Kidney epithelial cell (primary cell): ENCODE results near the gene UBE3C. TPM values are rescaled to one million over a fixed set of nuclear protein-coding genes. Genes with fewer than 3 reads are reported as not detected.

Source experiments
- DNase-seq: peaks from one replicate; pipeline ENCODE4 v3.0.0-alpha.2; 2010; ENCODE audit warnings: low read depth
- H3K27me3 ChIP-seq: 2 replicates; pipeline ENCODE4 v1.6.0; 2011; ENCODE audit warnings: low read length; ENCODE audit not compliant: control insufficient read depth, insufficient read depth
- H3K36me3 ChIP-seq: 2 replicates; pipeline ENCODE4 v1.5.1; 2011; ENCODE audit warnings: low read length; ENCODE audit not compliant: control insufficient read depth, insufficient read depth
- H3K4me3 ChIP-seq: 2 replicates; pipeline ENCODE4 v1.5.1; 2011; ENCODE audit warnings: low read depth, mild to moderate bottlenecking, control low read depth, low read length
- CTCF ChIP-seq: IDR thresholded peaks from 2 replicates; pipeline ENCODE4 v1.5.1; 2011; ENCODE audit warnings: mild to moderate bottlenecking, moderate library complexity, low read length, control low read depth, inconsistent platforms; ENCODE audit not compliant: insufficient read depth, poor library complexity, severe bottlenecking
- total RNA-seq: library from RNA; depleted of rRNA; stranded (reverse); fragments of >200 nt; gene quantifications from 2 replicates; pipeline ENCODE4 v1.2.3, GENCODE V29; 2015

UBE3C gene
- total RNA-seq, 1 donor from 2014 or later = 76.9 TPM

- H3K36me3 ChIP-seq = no peaks in the 10 kb centered on the region
- no peak overlapping the region for H3K4me3 ChIP-seq
- no peak for TF ChIP-seq CTCF
- no peaks in the 10 kb centered on the region for H3K27me3 ChIP-seq
- no peak for DNase-seq
Observed at GRCh38 chr7:157293413-157293788, 154.7 kb downstream of the UBE3C start.

GRCh38 chr7:157294773-157295172 lies 156.0 kb downstream of the UBE3C start:
- Histone ChIP-seq H3K4me3 (no peak overlapping the region), H3K27me3 (no peaks in the 10 kb centered on the region), H3K36me3 (no peaks in the 10 kb centered on the region)
- no peak for TF ChIP-seq CTCF
- DNase-seq = no peak

- no peak for TF ChIP-seq CTCF
- Histone ChIP-seq H3K27me3 (no peaks in the 10 kb centered on the region), H3K36me3 (no peaks in the 10 kb centered on the region), H3K4me3 (no peak overlapping the region)
- no peak for DNase-seq
Observed at GRCh38 chr7:157295338-157295737, 156.6 kb downstream of the UBE3C start.

GRCh38 chr7:157297185-157297584 lies 158.5 kb downstream of the UBE3C start:
- TF ChIP-seq CTCF = no peak
- no peaks in the 10 kb centered on the region for H3K27me3 ChIP-seq
- no peaks in the 10 kb centered on the region for H3K36me3 ChIP-seq
- no peak overlapping the region for H3K4me3 ChIP-seq
- DNase-seq = no peak

- no peak for TF ChIP-seq CTCF
- Histone ChIP-seq H3K27me3 (no peaks in the 10 kb centered on the region), H3K36me3 (no peaks in the 10 kb centered on the region), H3K4me3 (no peak overlapping the region)
- no peak for DNase-seq
Observed at GRCh38 chr7:157299317-157299612, 160.5 kb downstream of the UBE3C start.

- peak; percentile 35 for DNase-seq
- Histone ChIP-seq H3K4me3 (no peak overlapping the region), H3K36me3 (no peaks in the 10 kb centered on the region), H3K27me3 (no peaks in the 10 kb centered on the region)
- TF ChIP-seq CTCF = no peak
Observed at GRCh38 chr7:157299613-157300368, 161.1 kb downstream of the UBE3C start.
